H1 (cell line): Measurements from ENCODE around the gene ZBTB20. TPM values are rescaled to one million over a fixed set of nuclear protein-coding genes. Genes with fewer than 3 reads are reported as not detected.

Experiments used
- CEBPB ChIP-seq: IDR thresholded peaks from 2 replicates; pipeline ENCODE4 v1.6.1; 2012; ENCODE audit warnings: low read depth, low read length
- CHD2 ChIP-seq: IDR thresholded peaks from 2 replicates; pipeline ENCODE4 v1.6.1; 2012; ENCODE audit warnings: low read length, improper control_type of control experiment
- SAP30 ChIP-seq: fragments of 300-600 bp; sonication (generic); IDR thresholded peaks from 2 replicates; pipeline ENCODE4 v1.7.1; 2012; ENCODE audit warnings: low read length, moderate library complexity, mild to moderate bottlenecking, inconsistent platforms; ENCODE audit not compliant: insufficient read depth, insufficient replicate concordance
- polyA plus RNA-seq, 7 experiments: library from polyadenylated mRNA; depleted of rRNA in 3 of 7; stranded (reverse) in 5 of 7; unstranded in 2 of 7; fragments of >200 nt in 5 of 7; fragments of 200-250 nt in 2 of 7; gene quantifications; 1 replicate in 5 of 7; 2 replicates in 1 of 7; 4 replicates in 1 of 7; pipeline versions ENCODE4 v1.2.1 to v1.2.3, GENCODE V29; 2011 to 2013; ENCODE audit warnings: missing spikeins in 2 of 7, mixed read lengths in 2 of 7
- total RNA-seq: library from RNA; stranded (reverse); fragmentation: NEBNext Ultra II Directional; extraction: Animal tissue kit (Norgen Biotek cat#: 25700); gene quantifications from 2 replicates; pipeline ENCODE4 v1.2.1, GENCODE V29; 2021

The ZBTB20 gene
- total and polyA plus RNA-seq, 2 of the 8 experiments (the other 6 are each of a cell fraction or from before 2014, with no cell fraction given): 0.35 to 1.3 TPM

GRCh38 chr3:114420072-114420471, 727.0 kb downstream of the ZBTB20 start (continued):
- no peak for TF ChIP-seq CHD2
- TF ChIP-seq SAP30: no peak
- TF ChIP-seq CEBPB: no peak
